B cell (primary cell): ENCODE data around the gene NDUFS6. TPM values are rescaled to one million over a fixed set of nuclear protein-coding genes. Genes with fewer than 3 reads are reported as not detected.

Source experiments
- ATAC-seq: fragments of 200-7000 bp; cut with Tn5 transposase; one replicate; pipeline ENCODE4 v1.10.0; 2021; ENCODE audit warnings: low read depth, mild to moderate bottlenecking, moderate number of reproducible peaks, moderate library complexity
- CTCF ChIA-PET: fragments of 350-600 bp; sonication (Branson Sonifier 250); formaldehyde crosslinking; loops from one replicate; lab custom pipeline; 2021; ENCODE audit warnings: antibody characterized with exemption, inconsistent platforms; lab: Charles Lee
- POLR2A ChIA-PET: fragments of 350-600 bp; sonication (Branson Sonifier 250); formaldehyde crosslinking; loops from one replicate; lab custom pipeline; 2021; ENCODE audit warnings: antibody characterized with exemption; lab: Charles Lee
- DNase-seq: peaks from one replicate; pipeline ENCODE4 v3.0.0; 2013
- H2AFZ ChIP-seq: 2 replicates; pipeline ENCODE4 v1.6.1; 2012; ENCODE audit warnings: mild to moderate bottlenecking, low read depth, low read length; ENCODE audit not compliant: insufficient read depth, poor library complexity, severe bottlenecking
- H3K27ac ChIP-seq, 2 donors: 1 replicate in 1 of 2; 2 replicates in 1 of 2; pipeline ENCODE4 v1.5.1; 2012 to 2013; ENCODE audit warnings: low read length in 2 of 2, mild to moderate bottlenecking in 2 of 2, moderate library complexity in 1 of 2
- H3K27me3 ChIP-seq, 4 experiments: fragments of 200-600 bp in 1 of 4; sonication (generic) in 1 of 4; replicated peaks in 1 of 4; 1 replicate in 2 of 4; 2 replicates in 2 of 4; pipeline versions ENCODE4 v1.6.1 to v1.7.0; 2013 to 2016; ENCODE audit warnings: low read length in 3 of 4, mild to moderate bottlenecking in 2 of 4, mixed read lengths in 1 of 4, moderate library complexity in 1 of 4; ENCODE audit not compliant: insufficient read depth in 4 of 4, control insufficient read depth in 3 of 4; ENCODE audit errors: control extremely low read depth in 1 of 4
- H3K36me3 ChIP-seq, 2 experiments: replicated peaks in 1 of 2; 1 replicate in 1 of 2; 2 replicates in 1 of 2; pipeline versions ENCODE4 v1.6.1 to v1.7.1; 2013; ENCODE audit warnings: low read length in 1 of 2; ENCODE audit not compliant: insufficient read depth in 2 of 2, control insufficient read depth in 1 of 2; ENCODE audit errors: control extremely low read depth in 1 of 2, extremely low read depth in 1 of 2
- H3K4me1 ChIP-seq, 2 donors: fragments of 200-600 bp in 1 of 2; sonication (generic) in 1 of 2; 1 replicate in 1 of 2; 2 replicates in 1 of 2; pipeline versions ENCODE4 v1.5.1 to v1.6.1; 2013 to 2017; ENCODE audit warnings: low read length in 2 of 2; ENCODE audit not compliant: control insufficient read depth in 2 of 2, insufficient read depth in 2 of 2
- H3K4me2 ChIP-seq: replicated peaks from 2 replicates; pipeline ENCODE3; 2012; ENCODE audit warnings: mild to moderate bottlenecking, low read depth, low read length; ENCODE audit not compliant: poor library complexity, severe bottlenecking
- H3K4me3 ChIP-seq, 5 experiments: fragments of 200-600 bp in 1 of 5; sonication (generic) in 1 of 5; 1 replicate in 3 of 5; 2 replicates in 2 of 5; pipeline versions ENCODE4 v1.5.1 to v1.7.0; 2011 to 2016; ENCODE audit warnings: low read length in 4 of 5, mild to moderate bottlenecking in 4 of 5, low read depth in 2 of 5, control low read depth in 1 of 5, moderate library complexity in 1 of 5; ENCODE audit not compliant: insufficient read depth in 1 of 5; ENCODE audit errors: control extremely low read depth in 1 of 5, extremely low read depth in 1 of 5
- H3K79me2 ChIP-seq: fragments of 200-600 bp; sonication (generic); one replicate; pipeline ENCODE4 v1.6.0; 2016; ENCODE audit warnings: low read length; ENCODE audit not compliant: control insufficient read depth, insufficient read depth
- H3K9ac ChIP-seq: fragments of 200-600 bp; sonication (generic); 2 replicates; pipeline ENCODE4 v1.6.1; 2017; ENCODE audit warnings: mild to moderate bottlenecking, low read length, moderate library complexity
- H3K9me3 ChIP-seq, 3 donors: one replicate each; pipeline versions ENCODE4 v1.6.1 to v1.7.1; 2013; ENCODE audit warnings: low read length in 2 of 3; ENCODE audit not compliant: control insufficient read depth in 2 of 3, insufficient read depth in 1 of 3; ENCODE audit errors: control extremely low read depth in 1 of 3
- H4K20me1 ChIP-seq: 2 replicates; pipeline ENCODE4 v1.6.0; 2012; ENCODE audit warnings: mild to moderate bottlenecking, low read length; ENCODE audit not compliant: insufficient read depth, control insufficient read depth, poor library complexity, severe bottlenecking
- H3K27ac Mint-ChIP-seq: one replicate; pipeline ENCODE4 v1.8.0; 2021; ENCODE audit warnings: mixed read lengths
- H3K27me3 Mint-ChIP-seq: one replicate; pipeline ENCODE4 v1.8.0; 2021; ENCODE audit warnings: mixed read lengths
- H3K4me1 Mint-ChIP-seq: one replicate; pipeline ENCODE4 v1.8.0; 2021; ENCODE audit warnings: mixed read lengths
- H3K4me3 Mint-ChIP-seq: one replicate; pipeline ENCODE4 v1.8.0; 2021; ENCODE audit warnings: mixed read lengths
- H3K9me3 Mint-ChIP-seq: one replicate; pipeline ENCODE4 v1.8.0; 2022; ENCODE audit warnings: mixed read lengths; ENCODE audit not compliant: insufficient read depth
- CTCF ChIP-seq: fragments of 200-600 bp; IDR thresholded peaks from one replicate; pipeline ENCODE4 v1.8.0; 2022; ENCODE audit warnings: antibody characterized with exemption, mild to moderate bottlenecking
- EZH2 ChIP-seq: IDR thresholded peaks from 2 replicates; pipeline ENCODE4 v1.6.1; 2012; ENCODE audit warnings: borderline replicate concordance, low read depth, mild to moderate bottlenecking, moderate library complexity, low read length; ENCODE audit not compliant: insufficient read depth, poor library complexity, severe bottlenecking
- WGBS: methylation state at CpG from one replicate; pipeline ENCODE4 v1.1.5; 2013; ENCODE audit warnings: missing lambda C conversion rate; ENCODE audit not compliant: insufficient coverage; 5-methylcytosine and 5-hydroxymethylcytosine counted together
- intact Hi-C: fragments of 100-400 bp; cut with micrococcal nuclease; formaldehyde crosslinking; loops from one replicate; pipeline ENCODE4 v1.10.0; 2022
- polyA plus RNA-seq: library from polyadenylated mRNA; depleted of rRNA; stranded (reverse); fragments of >200 nt; gene quantifications from 2 replicates; pipeline ENCODE4 v1.2.3, GENCODE V29; 2012
- total RNA-seq, 2 donors: library from RNA; stranded (reverse); fragments of 120-200 nt in 1 of 2; gene quantifications; 1 replicate in 1 of 2; 2 replicates in 1 of 2; pipeline versions ENCODE4 v1.2.3 to v1.2.4, GENCODE V29; 2013 to 2022

The NDUFS6 gene
- total and polyA plus RNA-seq, 2 donors (not counting 1 experiment from before 2014, with no cell fraction given) = 16.9 to 18.0 TPM

GRCh38 chr5:1762121-1762882, 38.9 kb upstream of the NDUFS6 start:
- no peak overlapping the region for H3K27ac Mint-ChIP-seq
- TF ChIP-seq EZH2 (no peak), CTCF (no peak)
- H3K4me1 ChIP-seq = peaks cover 3 to 6% of the 10 kb centered on the region in 2 donors
- no peaks in the 10 kb centered on the region for H4K20me1 ChIP-seq
- H3K4me1 Mint-ChIP-seq = no peaks in the 10 kb centered on the region
- DNase-seq (no peak), ATAC-seq (no peak)
- no peaks in the 10 kb centered on the region for H3K36me3 ChIP-seq
- peaks cover 8% of the 10 kb centered on the region for H3K9me3 Mint-ChIP-seq
- CTCF ChIA-PET = no interaction called here
- peaks cover 24% of the 10 kb centered on the region for H3K27me3 Mint-ChIP-seq
- peaks cover 0 to 21% (median 0%) of the 10 kb centered on the region in 3 donors for H3K9me3 ChIP-seq
- no peak overlapping the region for H3K9ac ChIP-seq
- H3K27me3 ChIP-seq = peaks cover 0 to 20% (median 2%) of the 10 kb centered on the region in 4 experiments
- intact Hi-C loops = loop anchor here (10.0 kb wide), 1 partner anchor 272 kb away; no protein-coding TSS in a partner anchor
- no peak overlapping the region for H2AFZ ChIP-seq
- no peak overlapping the region for H3K4me3 ChIP-seq
- H3K79me2 ChIP-seq = no peaks in the 10 kb centered on the region
- WGBS = 84% methylated on average over 22 of the region's 25 CpGs
- POLR2A ChIA-PET = no interaction called here
- H3K4me3 Mint-ChIP-seq = no peak overlapping the region
- H3K27ac ChIP-seq = no peak overlapping the region
- H3K4me2 ChIP-seq = no peak overlapping the region
